GM12892 (cell line): Measurements from ENCODE around the gene EPHB3.

Experiments
- DNase-seq: peaks from one replicate; pipeline ENCODE4 v3.0.0; 2011; ENCODE audit not compliant: insufficient read length
- FAIRE-seq: peaks from 2 replicates; lab custom pipeline; 2011; peaks lifted over from hg19 to GRCh38; lab: Jason Lieb, UNC
- POLR2A ChIP-seq: IDR thresholded peaks from 2 replicates; pipeline ENCODE4 v1.6.1; 2011; ENCODE audit warnings: low read depth, low read length, control low read depth
- POLR2AphosphoS5 ChIP-seq: IDR thresholded peaks from 2 replicates; pipeline ENCODE4 v1.6.1; 2011; ENCODE audit warnings: low read depth, low read length, control low read depth
- TAF1 ChIP-seq: IDR thresholded peaks from 2 replicates; pipeline ENCODE4 v1.6.1; 2011; ENCODE audit warnings: low read depth, mild to moderate bottlenecking, control low read depth, low read length, borderline replicate concordance

The EPHB3 gene

DNA sequence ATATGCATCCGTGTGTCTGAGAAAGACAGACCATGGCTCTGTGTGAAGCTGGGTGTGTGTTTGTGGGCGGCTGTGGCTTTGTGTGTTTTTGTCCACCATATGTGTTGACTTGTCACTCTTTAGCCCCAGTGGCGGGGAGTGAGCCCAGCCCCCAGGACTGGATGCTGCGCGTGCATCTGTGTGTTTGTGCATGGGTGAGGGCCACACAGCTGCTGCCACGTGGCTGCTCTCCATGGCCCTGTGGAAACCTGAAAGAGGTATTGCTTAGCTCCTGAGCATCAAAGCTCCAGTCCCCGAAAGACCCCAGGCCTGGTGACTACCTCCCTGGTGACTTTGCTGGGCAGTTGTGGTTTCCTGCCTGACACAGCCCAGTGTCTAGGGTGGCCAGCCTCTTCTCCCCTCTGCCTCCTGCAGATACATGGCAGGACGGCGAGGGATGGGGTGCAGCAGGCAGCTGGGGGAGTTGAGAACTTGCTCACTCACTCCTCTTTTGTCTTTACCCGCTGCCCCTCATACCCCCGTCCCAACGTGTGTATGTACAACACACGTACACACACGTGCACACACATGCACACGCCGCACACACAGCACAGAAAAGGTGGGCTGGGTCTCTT lies 6.5 kb downstream of the EPHB3 start:
- DNase-seq (no peak), FAIRE-seq (no peak)
- TF ChIP-seq TAF1: no peak
- TF ChIP-seq POLR2A: no peak
- no peak for TF ChIP-seq POLR2AphosphoS5

DNA sequence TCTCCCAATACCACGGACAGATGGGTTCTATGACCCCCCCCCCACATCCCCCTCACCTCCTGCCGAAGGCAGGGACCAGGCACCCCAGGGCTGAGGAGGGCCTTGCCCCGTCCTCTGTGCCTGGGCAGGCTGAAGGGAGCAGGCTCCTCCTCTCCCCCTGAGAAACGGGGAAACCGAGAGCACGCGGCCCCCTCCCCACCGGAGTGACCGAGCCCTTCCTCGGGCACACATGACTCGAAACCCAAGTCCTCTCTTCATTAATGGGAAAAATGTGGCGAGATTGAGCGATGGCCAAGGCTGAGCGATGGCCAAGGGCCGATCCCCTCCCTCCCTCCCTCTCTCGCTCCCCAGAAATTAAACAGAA lies 7.0 kb downstream of the EPHB3 start:
- FAIRE-seq: no peak
- no peak for TF ChIP-seq POLR2AphosphoS5
- no peak for TF ChIP-seq POLR2A
- TF ChIP-seq TAF1: no peak
- no peak for DNase-seq

DNA sequence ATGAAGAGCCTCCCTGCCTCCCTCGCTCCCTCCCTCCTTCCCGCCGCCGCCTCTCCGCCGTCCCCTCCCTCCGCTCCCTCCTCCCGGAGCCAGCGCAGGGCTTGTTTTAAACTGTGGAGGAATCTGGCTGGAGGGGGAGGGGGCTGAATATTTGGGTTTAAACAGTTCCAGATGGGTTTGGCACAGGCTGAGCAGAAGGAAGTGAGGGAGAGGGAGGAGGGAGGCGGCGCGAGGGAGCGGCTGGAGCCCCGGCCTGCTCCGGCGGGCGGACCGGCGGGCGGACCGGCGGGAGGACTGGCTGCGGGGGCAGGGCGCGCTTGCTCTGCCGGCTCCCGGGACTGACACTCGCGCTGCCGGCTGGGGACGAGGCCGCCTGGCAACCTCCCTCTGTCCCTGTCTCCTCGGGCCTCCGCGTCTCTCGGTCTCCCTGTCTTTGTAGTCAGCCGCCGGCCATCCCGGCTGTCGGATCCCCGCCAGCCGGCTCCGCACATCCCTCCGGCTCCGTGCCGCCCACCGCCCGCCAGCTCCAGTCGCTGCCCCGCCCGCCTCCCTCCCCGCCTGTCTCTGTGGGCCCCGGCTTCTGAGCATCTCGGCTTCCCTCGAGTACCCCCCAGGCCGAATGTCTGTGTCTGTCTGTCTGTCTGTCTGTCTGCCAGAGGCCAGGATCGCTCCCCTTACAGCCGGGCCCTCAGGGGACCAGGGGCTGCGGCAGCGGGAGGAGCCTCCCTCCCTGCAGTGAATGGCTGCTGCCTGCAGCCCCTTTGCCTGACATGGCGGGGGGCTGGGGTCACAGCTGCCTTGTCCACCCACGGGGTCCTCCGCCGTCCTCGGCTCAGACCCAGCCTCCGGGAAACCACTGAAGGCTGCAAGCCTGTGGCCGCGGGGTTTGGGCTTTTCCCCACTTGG lies 7.6 kb downstream of the EPHB3 start:
- no peak for DNase-seq
- no peak for TF ChIP-seq POLR2AphosphoS5
- no peak for FAIRE-seq

DNA sequence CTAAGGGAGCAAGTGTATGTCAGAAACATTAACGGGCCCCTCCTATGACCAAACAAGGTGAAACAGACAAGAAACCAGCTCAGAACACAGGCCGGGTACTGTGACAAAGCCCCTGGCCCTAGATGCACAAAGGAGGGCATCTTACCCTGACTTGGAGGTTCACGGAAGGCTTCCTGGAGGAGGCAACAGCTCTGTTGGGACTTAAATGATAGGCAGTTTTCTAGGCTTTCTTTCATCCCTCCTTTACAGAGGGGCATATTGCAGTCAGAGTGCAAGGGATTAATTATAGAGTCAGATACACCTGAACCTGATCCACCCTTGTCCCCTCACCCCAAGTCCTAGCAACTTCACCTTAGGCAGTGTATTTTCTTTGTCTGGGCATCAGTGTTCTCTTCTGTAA lies 8.4 kb downstream of the EPHB3 start:
- TF ChIP-seq TAF1 (no peak), POLR2A (no peak), POLR2AphosphoS5 (no peak)
- DNase-seq (no peak), FAIRE-seq (no peak)

DNA sequence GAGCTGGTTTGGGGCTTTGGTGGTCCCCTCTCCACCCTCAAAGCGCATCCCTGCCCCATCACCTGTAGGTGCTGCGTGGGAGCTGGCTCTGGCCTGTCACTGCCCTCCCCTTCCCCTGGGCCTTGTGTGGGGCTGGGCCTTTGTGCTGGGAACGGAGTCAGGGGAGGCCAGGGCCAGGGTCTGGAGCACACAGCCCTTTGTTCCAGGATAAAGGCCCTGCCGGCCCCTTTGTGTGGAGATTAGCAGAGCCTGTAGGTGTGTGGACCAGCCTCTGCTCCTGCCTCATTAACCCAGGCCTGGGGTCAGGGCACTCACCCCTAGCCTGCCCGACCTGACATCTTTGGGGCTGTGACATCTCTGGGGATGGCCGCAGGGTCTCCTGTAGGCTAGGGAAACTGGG lies 8.9 kb downstream of the EPHB3 start:
- DNase-seq (no peak), FAIRE-seq (no peak)
- TF ChIP-seq POLR2AphosphoS5 (no peak), TAF1 (no peak), POLR2A (no peak)

DNA sequence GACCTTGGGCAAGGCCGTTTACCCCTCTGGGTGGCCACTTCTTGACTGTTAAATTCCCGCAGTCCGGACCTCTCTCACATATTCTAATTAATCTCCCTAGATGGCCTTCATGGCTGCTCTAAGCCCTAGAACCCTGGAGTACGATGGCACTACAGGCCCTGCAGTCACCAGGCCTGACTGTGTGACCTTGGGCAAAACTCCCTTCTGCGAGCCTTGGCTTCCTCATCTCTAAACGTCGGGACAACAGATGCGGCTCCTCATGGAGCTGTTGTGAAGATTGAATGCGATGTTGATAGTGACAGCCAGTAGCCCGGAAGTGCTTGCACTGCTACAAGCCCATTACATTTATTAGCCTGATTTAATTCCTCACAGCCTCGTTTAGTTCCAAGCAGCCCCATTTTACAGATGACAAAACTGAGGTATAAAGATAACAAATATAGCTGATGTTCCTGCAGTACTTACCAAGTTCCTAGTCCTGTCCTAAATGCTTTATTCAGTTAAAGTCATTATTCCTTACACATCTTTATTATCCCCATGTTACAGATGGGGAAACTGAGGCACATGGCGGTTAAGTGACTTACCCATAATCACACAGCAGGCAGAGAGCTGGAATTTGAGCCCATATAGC lies 10.3 kb downstream of the EPHB3 start:
- TF ChIP-seq POLR2AphosphoS5 (no peak), POLR2A (no peak), TAF1 (no peak)
- no peak for FAIRE-seq
- DNase-seq: no peak

DNA sequence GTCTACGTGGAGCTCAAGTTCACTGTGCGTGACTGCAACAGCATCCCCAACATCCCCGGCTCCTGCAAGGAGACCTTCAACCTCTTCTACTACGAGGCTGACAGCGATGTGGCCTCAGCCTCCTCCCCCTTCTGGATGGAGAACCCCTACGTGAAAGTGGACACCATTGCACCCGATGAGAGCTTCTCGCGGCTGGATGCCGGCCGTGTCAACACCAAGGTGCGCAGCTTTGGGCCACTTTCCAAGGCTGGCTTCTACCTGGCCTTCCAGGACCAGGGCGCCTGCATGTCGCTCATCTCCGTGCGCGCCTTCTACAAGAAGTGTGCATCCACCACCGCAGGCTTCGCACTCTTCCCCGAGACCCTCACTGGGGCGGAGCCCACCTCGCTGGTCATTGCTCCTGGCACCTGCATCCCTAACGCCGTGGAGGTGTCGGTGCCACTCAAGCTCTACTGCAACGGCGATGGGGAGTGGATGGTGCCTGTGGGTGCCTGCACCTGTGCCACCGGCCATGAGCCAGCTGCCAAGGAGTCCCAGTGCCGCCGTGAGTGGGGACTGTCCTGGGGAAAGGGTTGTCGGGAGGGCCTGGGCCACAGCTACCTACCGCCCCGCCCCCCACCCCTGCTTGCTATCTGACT lies 11.2 kb downstream of the EPHB3 start:
- TF ChIP-seq POLR2A (no peak), TAF1 (no peak), POLR2AphosphoS5 (no peak)
- no peak for FAIRE-seq
- DNase-seq: no peak

DNA sequence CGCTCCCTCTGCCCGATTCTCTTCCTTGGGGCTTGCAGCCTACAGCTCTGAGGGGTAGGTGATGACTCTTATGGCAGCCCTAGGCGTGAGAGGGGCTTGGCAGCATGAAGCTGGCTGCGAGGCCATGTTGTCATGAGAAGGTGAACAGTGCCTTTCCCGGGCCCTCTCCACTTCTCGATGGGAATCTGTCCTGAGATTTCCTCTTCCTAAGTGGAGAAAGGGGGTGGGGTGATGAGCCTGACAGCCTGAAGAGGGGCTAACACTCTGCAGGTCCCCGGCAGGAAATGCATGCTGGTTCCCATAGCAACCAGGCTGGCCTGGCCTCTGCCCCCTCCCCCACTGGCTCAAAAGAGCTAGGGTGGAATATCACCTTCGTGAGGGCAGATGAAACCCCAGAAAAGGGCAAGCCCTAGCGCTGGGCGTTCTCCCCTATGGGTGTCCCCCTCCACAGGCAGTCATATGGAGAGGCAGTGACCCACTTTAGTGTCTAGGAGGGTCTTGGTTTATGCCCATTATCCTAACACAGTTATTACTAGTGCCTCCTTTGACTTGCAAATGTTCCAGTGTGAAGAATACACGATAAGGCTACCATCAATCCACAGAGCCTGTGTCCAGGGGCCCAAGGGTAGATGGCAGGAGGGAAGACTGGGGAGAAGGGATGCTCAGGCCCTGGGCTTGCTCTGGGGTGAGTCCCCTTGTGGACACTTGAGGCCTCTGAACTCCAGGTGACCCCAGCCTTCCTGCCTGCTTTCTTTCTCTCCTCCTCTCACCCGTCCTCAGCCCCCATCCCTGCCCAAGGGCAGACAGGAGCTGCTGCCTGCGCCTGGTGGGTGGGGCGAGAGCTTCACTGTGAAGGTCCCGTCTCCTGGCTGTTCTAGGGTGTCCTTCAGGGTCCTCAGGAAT lies 13.2 kb downstream of the EPHB3 start:
- DNase-seq (no peak), FAIRE-seq (no peak)
- TF ChIP-seq POLR2A: no peak
- no peak for TF ChIP-seq TAF1
- no peak for TF ChIP-seq POLR2AphosphoS5

DNA sequence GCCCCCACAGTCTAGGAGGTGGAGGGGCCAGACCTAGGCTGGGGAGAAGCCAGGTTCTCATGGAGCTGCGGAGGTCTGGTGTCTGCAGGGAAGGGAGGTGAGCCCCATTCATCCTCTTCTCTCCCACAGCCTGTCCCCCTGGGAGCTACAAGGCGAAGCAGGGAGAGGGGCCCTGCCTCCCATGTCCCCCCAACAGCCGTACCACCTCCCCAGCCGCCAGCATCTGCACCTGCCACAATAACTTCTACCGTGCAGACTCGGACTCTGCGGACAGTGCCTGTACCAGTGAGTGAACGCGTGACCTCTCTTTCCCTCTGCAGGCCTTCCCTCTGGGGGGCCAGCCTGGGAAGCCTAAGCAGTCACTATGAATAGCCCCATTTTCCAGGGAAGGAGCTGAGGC lies 14.1 kb downstream of the EPHB3 start:
- no peak for TF ChIP-seq POLR2A
- TF ChIP-seq TAF1: no peak
- no peak for TF ChIP-seq POLR2AphosphoS5
- FAIRE-seq: no peak
- DNase-seq: no peak

DNA sequence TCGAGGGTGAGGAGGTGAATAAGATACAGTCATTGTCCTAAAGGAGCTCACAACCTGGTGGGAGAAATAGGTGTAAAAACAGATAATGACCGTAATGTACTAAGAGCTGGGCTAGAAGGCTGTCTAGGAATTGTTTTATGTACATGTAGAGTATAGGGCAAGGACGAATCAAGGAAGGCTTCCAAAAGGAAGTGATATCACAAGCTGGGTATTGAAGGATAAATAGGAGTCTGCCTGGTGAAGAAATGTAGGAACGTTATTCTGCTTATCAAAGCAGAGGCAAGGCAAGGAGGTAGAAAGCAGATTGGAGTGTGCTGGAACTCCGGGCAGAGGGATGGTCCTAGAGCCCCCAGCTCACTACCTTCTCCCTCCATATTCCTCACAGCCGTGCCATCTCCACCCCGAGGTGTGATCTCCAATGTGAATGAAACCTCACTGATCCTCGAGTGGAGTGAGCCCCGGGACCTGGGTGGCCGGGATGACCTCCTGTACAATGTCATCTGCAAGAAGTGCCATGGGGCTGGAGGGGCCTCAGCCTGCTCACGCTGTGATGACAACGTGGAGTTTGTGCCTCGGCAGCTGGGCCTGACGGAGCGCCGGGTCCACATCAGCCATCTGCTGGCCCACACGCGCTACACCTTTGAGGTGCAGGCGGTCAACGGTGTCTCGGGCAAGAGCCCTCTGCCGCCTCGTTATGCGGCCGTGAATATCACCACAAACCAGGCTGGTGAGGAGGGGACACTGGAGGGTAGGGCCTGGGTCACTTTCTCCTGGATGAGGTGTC lies 15.1 kb downstream of the EPHB3 start:
- FAIRE-seq (no peak), DNase-seq (no peak)
- TF ChIP-seq POLR2AphosphoS5 (no peak), TAF1 (no peak), POLR2A (no peak)
